MM.1S (cell line): ENCODE data around the gene MYO10.
"Not testable (repeated sequence)": the region's sequence is repeated elsewhere in the genome, so short reads cannot be mapped to it uniquely, and the experiment has no call there.

Source experiments
- DNase-seq: peaks from one replicate; pipeline ENCODE4 v3.0.0-alpha.2; 2015
- H2AFZ ChIP-seq: fragments of 300-600 bp; sonication (generic); 2 replicates; pipeline ENCODE4 v1.6.0; 2016; ENCODE audit warnings: antibody characterized with exemption, low read length
- H3F3A ChIP-seq: fragments of 300-600 bp; sonication (generic); 2 replicates; pipeline ENCODE4 v1.6.1; 2016; ENCODE audit warnings: mild to moderate bottlenecking, antibody characterized with exemption, low read length, moderate library complexity, mixed read lengths; ENCODE audit not compliant: insufficient read depth
- H3K27ac ChIP-seq: fragments of 300-600 bp; sonication (generic); 2 replicates; pipeline ENCODE4 v1.5.1; 2016; ENCODE audit warnings: mild to moderate bottlenecking, low read length
- H3K27me3 ChIP-seq: fragments of 300-600 bp; sonication (generic); replicated peaks from 2 replicates; pipeline ENCODE4 v1.6.0; 2016; ENCODE audit warnings: low read length; ENCODE audit not compliant: insufficient read depth
- H3K36me3 ChIP-seq: fragments of 300-600 bp; sonication (generic); replicated peaks from 2 replicates; pipeline ENCODE4 v1.6.1; 2016; ENCODE audit warnings: mild to moderate bottlenecking, low read length, mixed read lengths; ENCODE audit not compliant: insufficient read depth
- H3K4me1 ChIP-seq: fragments of 300-600 bp; sonication (generic); 2 replicates; pipeline ENCODE4 v1.6.1; 2016; ENCODE audit warnings: low read length, mixed read lengths
- H3K4me2 ChIP-seq: fragments of 300-600 bp; sonication (generic); 2 replicates; pipeline ENCODE4 v1.6.0; 2016; ENCODE audit warnings: low read depth, low read length
- H3K4me3 ChIP-seq: fragments of 300-600 bp; sonication (generic); 2 replicates; pipeline ENCODE4 v1.5.1; 2016; ENCODE audit warnings: low read length, mixed read lengths
- H3K79me2 ChIP-seq: fragments of 300-600 bp; sonication (generic); 2 replicates; pipeline ENCODE4 v1.6.1; 2016; ENCODE audit warnings: mixed run types, low read length, mixed read lengths
- H3K9ac ChIP-seq: fragments of 300-600 bp; sonication (generic); 2 replicates; pipeline ENCODE4 v1.6.1; 2016; ENCODE audit warnings: low read length, mixed read lengths
- H3K9me2 ChIP-seq: fragments of 300-600 bp; sonication (generic); replicated peaks from 2 replicates; pipeline ENCODE4 v1.6.1; 2016; ENCODE audit warnings: mild to moderate bottlenecking, low read length, mixed read lengths; ENCODE audit not compliant: insufficient read depth
- H3K9me3 ChIP-seq: fragments of 300-600 bp; sonication (generic); replicated peaks from 2 replicates; pipeline ENCODE4 v1.6.1; 2016; ENCODE audit warnings: mild to moderate bottlenecking, low read length, mixed read lengths; ENCODE audit not compliant: insufficient read depth
- H4K20me1 ChIP-seq: fragments of 300-600 bp; sonication (generic); 2 replicates; pipeline ENCODE4 v1.6.1; 2016; ENCODE audit warnings: mild to moderate bottlenecking, low read length, moderate library complexity, mixed read lengths; ENCODE audit not compliant: insufficient read depth
- CTCF ChIP-seq: fragments of 300-600 bp; sonication (generic); IDR thresholded peaks from 2 replicates; pipeline ENCODE4 v1.5.1; 2016; ENCODE audit warnings: antibody characterized with exemption, low read length, mixed read lengths
- EZH2 ChIP-seq: fragments of 300-600 bp; sonication (generic); optimal IDR thresholded peaks from 2 replicates; pipeline ENCODE3; 2017; ENCODE audit warnings: low read depth, mild to moderate bottlenecking, antibody characterized with exemption, low read length, mixed read lengths
- EZH2phosphoT487 ChIP-seq: fragments of 300-600 bp; sonication (generic); IDR thresholded peaks from 2 replicates; pipeline ENCODE4 v1.6.1; 2018; ENCODE audit warnings: antibody characterized with exemption, low read length

Gene MYO10

GRCh38 chr5:16936150-16936988 is at the start of gene MYO10:
Gene MYO10 (minus strand): TSS chr5:16936288. CDS start chr5:16935808, 480 bp downstream.
- Histone ChIP-seq H3K9me3 (no peaks in the 10 kb centered on the region), H3K9me2 (no peaks in the 10 kb centered on the region), H3K27ac (no peak within 1 kb of the TSS), H3K9ac (no peak within 1 kb of the TSS), H3K27me3 (no peaks in the 10 kb centered on the region), H2AFZ (no peak within 1 kb of the TSS), H3F3A (no peaks in the 10 kb centered on the region), H3K4me3 (no peak within 1 kb of the TSS), H3K4me1 (no peaks in the 10 kb centered on the region), H3K36me3 (no peaks in the 10 kb centered on the region), H3K4me2 (no peak within 1 kb of the TSS), H4K20me1 (no peaks in the 10 kb centered on the region), H3K79me2 (no peaks in the 10 kb centered on the region)
- no peak for TF ChIP-seq EZH2phosphoT487
- no peak for TF ChIP-seq EZH2
- no peak for TF ChIP-seq CTCF
- no peak for DNase-seq

- not testable (repeated sequence) for H3K9me2 ChIP-seq, H2AFZ ChIP-seq, H3K4me2 ChIP-seq, H3K4me3 ChIP-seq, H3K36me3 ChIP-seq, H3K9ac ChIP-seq, H3K9me3 ChIP-seq, H3K27me3 ChIP-seq, H4K20me1 ChIP-seq, DNase-seq, H3K27ac ChIP-seq, H3K4me1 ChIP-seq, H3K79me2 ChIP-seq, H3F3A ChIP-seq
These were observed 49.2 kb upstream of the MYO10 start for GRCh38 chr5:16985304-16985703.

- Histone ChIP-seq H3K9me2 (no peaks in the 10 kb centered on the region), H2AFZ (no peak overlapping the region), H3K9me3 (no peaks in the 10 kb centered on the region), H3K9ac (no peak overlapping the region), H3K79me2 (no peaks in the 10 kb centered on the region), H3K4me2 (no peak overlapping the region), H3F3A (no peaks in the 10 kb centered on the region), H3K36me3 (no peaks in the 10 kb centered on the region), H4K20me1 (no peaks in the 10 kb centered on the region), H3K4me1 (no peaks in the 10 kb centered on the region), H3K4me3 (no peak overlapping the region), H3K27me3 (no peaks in the 10 kb centered on the region), H3K27ac (no peak overlapping the region)
- DNase-seq, result no peak
- TF ChIP-seq CTCF (no peak), EZH2 (no peak), EZH2phosphoT487 (no peak)
These were observed 47.9 kb upstream of the MYO10 start for GRCh38 chr5:16983972-16984371.

GRCh38 chr5:16983022-16983639 is 47.0 kb upstream of the MYO10 start:
- Histone ChIP-seq H3K4me3 (no peak overlapping the region), H3K27me3 (no peaks in the 10 kb centered on the region), H3K4me1 (no peaks in the 10 kb centered on the region), H3K9ac (no peak overlapping the region), H3K9me2 (no peaks in the 10 kb centered on the region), H3K27ac (no peak overlapping the region), H3K79me2 (no peaks in the 10 kb centered on the region), H3K36me3 (no peaks in the 10 kb centered on the region), H3K4me2 (no peak overlapping the region), H2AFZ (no peak overlapping the region), H4K20me1 (no peaks in the 10 kb centered on the region), H3F3A (no peaks in the 10 kb centered on the region), H3K9me3 (no peaks in the 10 kb centered on the region)
- TF ChIP-seq EZH2, result no peak
- TF ChIP-seq EZH2phosphoT487, result no peak
- no peak for TF ChIP-seq CTCF
- DNase-seq, result no peak
